HG03135 (cell line): Measurements from ENCODE around the gene PDE9A.
A peak's percentile ranks its signal among the peaks of the same experiment; 100 is the strongest.

Experiments
- ATAC-seq: cut with Tn5 transposase; IDR thresholded peaks from one replicate; pipeline ENCODE4 v1.9.1; 2021; ENCODE audit warnings: mild to moderate bottlenecking, moderate library complexity; ENCODE audit not compliant: unreplicated experiment

PDE9A gene

DNA sequence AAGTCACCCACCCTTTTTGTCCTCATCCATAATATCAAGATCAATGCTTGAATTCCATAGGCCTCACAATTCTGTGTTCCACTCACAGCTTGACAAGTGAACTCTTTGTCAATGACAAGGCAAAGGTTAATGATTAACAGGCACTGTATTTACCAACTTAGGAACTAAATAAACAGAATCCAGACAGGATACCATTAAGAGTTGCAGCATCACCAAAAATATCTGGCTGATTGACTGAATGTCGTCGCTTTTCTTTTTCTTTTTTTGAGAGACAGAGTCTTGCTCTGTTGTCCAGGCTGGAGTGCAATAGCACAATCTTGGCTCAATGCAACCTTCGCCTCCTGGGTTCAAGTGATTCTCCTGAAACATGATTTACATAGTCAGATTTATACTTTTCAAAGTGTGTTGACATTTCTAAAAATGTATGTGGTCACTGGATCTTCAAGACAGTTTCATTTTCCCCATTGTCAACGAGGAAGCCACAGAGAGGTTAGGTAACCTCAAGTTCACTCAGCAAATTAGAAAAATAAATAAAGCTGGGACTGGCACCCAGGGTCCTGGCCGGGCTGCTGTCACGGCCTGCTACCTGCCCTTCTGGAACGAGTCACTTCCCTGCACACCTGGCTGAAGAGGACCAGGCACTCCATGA lies 81.0 kb downstream of the PDE9A start:
- ATAC-seq = no peak

GRCh38 chr21:42735061-42735460 lies 81.6 kb downstream of the PDE9A start:
- ATAC-seq = no peak

DNA sequence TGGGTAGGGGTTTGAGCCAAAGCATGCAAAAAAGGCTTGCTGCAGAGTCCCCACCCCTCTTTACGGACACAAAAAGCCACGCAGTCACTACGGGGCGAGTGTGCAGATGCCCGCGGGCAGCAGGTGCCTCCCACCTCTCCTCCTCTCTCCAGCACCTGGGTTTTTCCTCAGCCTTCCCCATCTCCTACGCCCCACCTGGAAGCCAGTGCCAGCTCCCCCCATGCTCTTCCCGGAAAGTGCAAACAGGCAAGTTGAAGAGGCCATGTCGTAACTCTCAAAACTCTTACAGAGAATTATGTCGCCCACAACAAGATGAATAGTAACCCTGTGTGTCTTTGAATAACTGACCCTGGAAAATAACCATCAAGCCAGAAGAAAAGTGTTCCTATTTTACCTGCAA lies 82.5 kb downstream of the PDE9A start:
- ATAC-seq = no peak

DNA sequence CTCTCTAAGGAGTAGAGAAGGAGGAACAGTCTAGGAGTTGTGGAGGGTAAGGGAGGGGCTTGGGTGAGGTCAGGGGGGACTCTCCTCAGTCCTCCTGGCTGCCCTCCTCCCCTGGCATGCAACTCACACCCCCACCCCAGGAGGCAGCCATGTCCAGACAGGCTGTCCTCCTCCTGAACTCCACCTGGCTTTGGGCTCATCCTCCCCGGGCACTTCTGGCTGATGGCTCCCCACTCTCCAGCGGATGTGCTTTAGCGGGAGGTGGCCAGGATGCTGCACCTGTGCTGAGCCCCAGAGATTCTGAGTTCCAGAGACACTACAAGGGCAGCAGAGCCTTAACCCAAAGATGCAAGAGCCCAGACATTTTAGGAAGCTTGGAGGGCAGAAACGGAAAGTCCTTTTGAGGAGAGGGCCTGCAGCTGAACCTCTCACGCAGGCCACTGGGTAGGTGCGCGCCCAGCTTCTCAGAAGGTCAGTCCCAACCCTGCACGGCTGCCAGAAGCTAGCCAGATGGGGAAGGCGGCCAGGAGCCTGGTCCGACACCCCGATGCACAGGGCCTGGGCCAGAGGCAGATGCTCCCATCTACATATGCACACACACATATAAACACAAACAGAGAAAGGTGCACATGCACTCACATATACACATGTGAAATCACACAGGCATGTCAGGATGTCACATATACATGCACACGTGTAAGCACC lies 83.4 kb downstream of the PDE9A start:
- ATAC-seq = no peak

DNA sequence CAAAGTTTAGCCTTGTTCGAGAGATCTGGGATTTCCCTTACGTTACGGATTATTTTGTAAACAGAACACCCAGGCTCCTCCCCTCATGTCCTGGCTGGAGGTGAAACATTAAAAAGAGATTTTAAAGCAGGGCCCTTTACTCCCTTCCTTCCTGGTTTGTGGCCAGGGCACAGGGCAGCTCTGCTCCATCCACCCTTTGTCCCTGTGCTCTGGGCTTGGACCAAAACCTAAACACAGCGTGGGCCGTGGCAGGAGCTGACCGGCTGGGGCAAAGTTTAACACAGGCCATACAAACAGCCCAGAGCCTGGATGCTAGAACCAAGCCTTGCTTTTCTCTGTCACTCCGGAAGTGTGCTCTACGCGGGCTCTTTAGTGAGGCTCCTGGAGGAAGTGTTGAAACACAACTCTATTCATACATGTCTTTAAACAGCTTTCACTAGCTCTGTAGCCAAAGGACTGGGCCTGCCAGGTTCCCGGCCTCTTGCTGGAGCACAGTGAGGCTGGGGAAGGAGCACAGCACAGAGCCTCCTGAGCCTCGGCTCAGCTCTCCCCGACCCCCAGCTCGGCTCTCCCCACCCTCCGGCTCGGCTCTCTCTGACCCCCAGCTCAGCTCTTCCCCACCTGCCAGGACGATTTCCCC lies 84.7 kb downstream of the PDE9A start:
- ATAC-seq = peak; percentile 62

DNA sequence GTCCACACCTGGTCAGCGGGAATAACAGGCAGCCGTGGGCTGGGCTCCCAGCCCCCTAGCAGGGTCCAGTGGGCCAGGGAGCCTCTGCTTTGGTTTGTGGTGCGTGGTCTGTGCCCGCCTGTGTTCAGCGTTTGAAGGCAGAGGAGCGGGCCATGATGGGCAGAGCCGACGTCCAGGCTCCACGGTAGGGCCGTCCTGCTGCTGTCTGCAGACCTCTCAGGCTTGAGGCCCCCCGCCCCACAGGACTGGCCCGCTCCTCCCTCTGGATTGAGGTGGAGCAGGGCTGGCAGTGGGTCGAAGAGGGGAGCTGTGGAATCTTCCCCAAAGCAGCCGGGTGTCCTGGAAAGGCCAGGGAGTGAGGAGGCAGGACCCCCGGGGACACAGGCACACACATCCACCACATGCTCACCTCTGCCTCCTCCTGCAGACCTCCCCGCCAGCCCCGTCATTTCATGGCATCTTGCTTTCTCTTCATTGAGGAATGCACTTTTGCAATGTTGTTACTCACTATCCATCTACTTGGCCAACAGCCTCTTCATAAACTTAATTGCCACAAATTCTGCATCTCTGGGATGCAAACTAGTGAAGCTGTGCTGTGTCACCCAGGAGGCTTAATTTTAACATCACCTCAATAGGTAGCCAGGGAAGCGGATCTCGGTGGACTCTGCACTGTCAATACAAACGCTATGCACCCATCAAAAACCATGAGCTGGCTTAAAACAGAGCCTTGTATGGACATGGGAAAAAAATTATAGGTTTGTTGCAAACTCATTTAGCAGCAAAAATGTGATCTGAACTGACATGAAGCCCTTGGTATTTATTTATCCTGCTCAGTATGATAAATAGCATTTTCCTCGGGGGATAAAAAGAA lies 85.9 kb downstream of the PDE9A start:
- no peak for ATAC-seq

DNA sequence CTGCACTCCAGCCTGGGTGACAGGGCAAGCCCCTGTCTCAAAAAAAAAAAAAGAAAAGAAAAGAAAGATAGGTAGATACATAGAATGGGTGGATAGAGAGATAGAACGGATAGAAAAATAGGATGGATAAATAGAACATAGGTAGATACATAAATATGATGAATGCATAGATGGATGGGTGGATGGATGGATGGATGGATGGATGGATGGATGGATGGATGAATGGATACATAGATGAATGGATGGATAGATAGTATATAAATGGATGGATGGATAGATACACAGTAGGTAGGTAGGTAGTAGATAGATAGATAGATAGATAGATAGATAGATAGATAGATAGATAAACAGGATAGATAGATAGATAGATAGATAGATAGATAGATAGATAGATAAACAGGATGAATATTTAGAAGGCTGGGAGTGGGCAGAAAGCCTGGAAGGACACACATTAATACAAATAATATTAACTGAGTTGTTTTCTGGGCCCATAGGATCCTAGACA lies 87.0 kb downstream of the PDE9A start:
- no peak for ATAC-seq

GRCh38 chr21:42741066-42741465 lies 87.6 kb downstream of the PDE9A start:
- no peak for ATAC-seq

DNA sequence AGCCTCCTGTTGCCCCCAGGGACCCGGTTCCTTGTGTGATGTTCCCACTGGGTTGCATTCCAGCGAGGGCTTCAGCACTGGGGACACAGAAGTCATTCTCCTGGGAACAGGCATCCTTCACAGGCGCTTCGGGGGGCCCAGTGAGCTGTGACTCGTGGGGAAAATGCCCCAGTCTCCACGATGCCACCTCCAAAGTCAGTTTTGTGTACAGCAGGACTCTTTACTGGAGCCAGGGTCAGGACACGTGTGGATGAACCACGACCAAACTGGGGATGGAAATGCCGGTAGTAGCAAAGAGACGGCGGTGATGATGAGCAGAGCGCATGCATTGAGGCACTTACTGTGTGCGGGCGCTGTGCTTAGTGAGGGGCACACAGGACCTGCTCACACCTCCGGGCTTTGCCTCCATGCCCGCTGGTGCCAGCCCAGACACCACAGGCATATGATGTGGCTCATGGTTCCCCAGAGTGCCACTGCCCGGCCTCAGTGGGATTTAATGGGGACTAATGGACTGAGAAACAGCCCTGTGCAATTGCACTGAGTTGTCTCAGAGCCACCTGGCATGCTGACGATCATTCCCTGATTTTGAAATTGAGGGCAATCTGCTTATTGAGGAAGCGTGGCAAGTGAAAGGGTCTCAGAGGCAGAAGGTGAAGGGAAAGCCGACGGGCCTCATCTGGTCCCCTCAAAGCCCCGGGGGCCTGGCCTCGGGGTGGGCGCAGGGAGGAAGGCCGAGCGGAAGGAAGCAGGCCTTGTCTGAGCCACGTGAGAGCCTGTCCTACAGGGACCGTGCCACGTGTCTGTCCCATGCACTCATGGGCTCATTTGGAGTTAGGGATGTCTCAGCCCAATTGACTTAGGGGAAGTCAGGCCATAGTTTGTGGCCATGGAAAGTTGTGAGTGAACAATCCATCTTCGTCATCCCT lies 91.4 kb downstream of the PDE9A start:
- no peak for ATAC-seq

GRCh38 chr21:42745511-42746239 lies 92.3 kb downstream of the PDE9A start:
- no peak for ATAC-seq

DNA sequence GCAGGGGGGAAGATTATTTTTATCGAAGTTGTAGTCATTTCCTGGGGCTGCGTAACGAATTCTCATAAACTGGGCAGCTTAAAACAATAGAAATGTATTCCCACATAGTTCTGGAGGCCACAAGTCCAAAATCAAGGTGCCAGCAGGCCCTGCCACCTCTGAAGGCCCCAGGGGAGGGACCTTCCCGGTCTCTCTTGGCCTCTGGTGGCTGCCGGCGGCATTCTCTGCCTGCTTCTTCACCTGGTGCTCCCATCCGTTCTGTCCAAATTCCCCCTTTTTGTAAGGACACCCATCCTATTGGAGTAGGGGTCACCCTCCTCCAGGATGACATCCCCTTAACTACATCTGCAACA lies 92.8 kb downstream of the PDE9A start:
- ATAC-seq = no peak

GRCh38 chr21:42746593-42747275 lies 93.3 kb downstream of the PDE9A start:
- no peak for ATAC-seq

GRCh38 chr21:42747276-42747701 lies 93.9 kb downstream of the PDE9A start:
- ATAC-seq = no peak

DNA sequence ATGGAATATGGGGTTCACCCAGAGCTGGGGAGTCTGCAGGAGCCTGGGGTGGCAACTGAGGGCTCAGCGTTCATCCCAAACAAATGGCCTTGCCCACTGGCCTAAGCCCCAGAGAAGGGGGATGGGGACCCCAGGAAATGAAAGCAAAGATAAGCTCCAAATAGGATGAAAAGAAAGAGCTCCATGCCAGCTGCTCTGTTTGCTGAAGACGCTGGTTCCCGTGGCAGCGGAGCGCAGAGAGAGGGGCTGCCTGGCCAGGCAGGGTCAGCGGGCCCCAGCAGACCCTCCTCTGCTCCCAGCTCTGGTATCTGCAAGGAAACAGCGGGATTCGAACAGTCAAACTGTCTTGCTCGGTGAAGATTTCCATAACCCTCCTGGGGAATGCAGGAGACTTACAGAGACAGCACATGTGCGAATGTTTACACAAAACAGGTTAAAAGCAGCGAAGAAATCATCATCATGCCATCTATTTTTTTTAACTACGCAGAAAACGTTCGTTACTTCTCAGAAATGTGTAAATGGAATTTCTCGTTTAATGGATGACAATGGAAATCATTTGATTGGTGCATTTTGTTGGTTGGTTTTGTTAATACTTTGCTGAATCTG lies 94.4 kb downstream of the PDE9A start:
- ATAC-seq = no peak

GRCh38 chr21:42748620-42749176 lies 95.3 kb downstream of the PDE9A start:
- no peak for ATAC-seq

GRCh38 chr21:42750737-42751530 lies 97.5 kb downstream of the PDE9A start:
- ATAC-seq = no peak

DNA sequence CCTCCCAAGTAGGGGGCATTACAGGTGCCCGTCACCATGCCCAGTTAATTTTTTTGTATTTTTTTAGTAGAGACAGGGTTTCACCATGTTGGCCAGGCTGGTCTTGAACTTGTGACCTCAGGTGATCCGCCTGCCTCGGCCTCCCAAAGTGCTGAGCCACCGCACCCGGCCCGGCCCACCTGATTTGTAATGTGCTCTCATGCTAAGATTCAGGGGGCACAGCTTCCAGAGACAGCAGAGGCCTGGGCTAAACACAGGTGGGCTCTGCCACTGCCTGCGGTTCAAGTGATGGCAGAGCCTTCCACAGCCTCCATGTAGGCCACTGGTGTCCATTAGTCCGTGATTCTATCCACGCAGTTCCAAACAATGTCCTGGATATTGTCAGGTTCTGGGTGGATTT lies 98.4 kb downstream of the PDE9A start:
- no peak for ATAC-seq
